Thoracic aorta (tissue), 2 donors: ENCODE measurements around the gene GPR62. TPM values are rescaled to one million over a fixed set of nuclear protein-coding genes. Genes with fewer than 3 reads are reported as not detected.
A peak's percentile ranks its signal among the peaks of the same experiment; 100 is the strongest.

Experiments used
- ATAC-seq: fragments of 150-250 bp; one replicate; pipeline ENCODE4 v1.8.0; 2017; ENCODE audit warnings: low read depth; ENCODE audit not compliant: insufficient number of reproducible peaks, low FRiP score
- DNase-seq: peaks from one replicate; pipeline ENCODE4 v3.0.0-alpha.2; 2020; ENCODE audit warnings: low spot score
- H3K27ac ChIP-seq, 2 donors: fragments of 200-600 bp; sonication (generic); 1 replicate in 1 of 2; 2 replicates in 1 of 2; pipeline ENCODE4 v1.5.1; 2016; ENCODE audit warnings: mild to moderate bottlenecking in 2 of 2, moderate library complexity in 2 of 2
- H3K27me3 ChIP-seq: fragments of 200-600 bp; sonication (generic); replicated peaks from 2 replicates; pipeline ENCODE4 v1.6.0; 2016; ENCODE audit warnings: mild to moderate bottlenecking; ENCODE audit not compliant: insufficient read depth
- H3K36me3 ChIP-seq: fragments of 200-600 bp; sonication (generic); one replicate; pipeline ENCODE4 v1.5.1; 2016
- H3K4me1 ChIP-seq, 2 donors: fragments of 200-600 bp; sonication (generic); 1 replicate in 1 of 2; 2 replicates in 1 of 2; pipeline versions ENCODE4 v1.5.1 to v1.6.0; 2016; ENCODE audit warnings: low read depth in 2 of 2, mild to moderate bottlenecking in 1 of 2; ENCODE audit not compliant: control insufficient read depth in 1 of 2
- H3K4me3 ChIP-seq: fragments of 200-600 bp; sonication (generic); 2 replicates; pipeline ENCODE4 v1.5.1; 2016; ENCODE audit warnings: mild to moderate bottlenecking
- H3K9me3 ChIP-seq: fragments of 200-600 bp; sonication (generic); 2 replicates; pipeline ENCODE4 v1.5.1; 2016
- CTCF ChIP-seq: fragments of 200-600 bp; sonication (generic); IDR thresholded peaks from one replicate; pipeline ENCODE4 v1.5.1; 2019; ENCODE audit warnings: antibody characterized with exemption
- total RNA-seq, 2 donors: library from RNA; depleted of rRNA; stranded (reverse); fragments of >200 nt; gene quantifications; one replicate each; pipeline versions ENCODE4 v1.1.0 to v1.2.3, GENCODE V29; 2016

The GPR62 gene
- total RNA-seq, 2 donors from 2014 or later, result not detected

DNA sequence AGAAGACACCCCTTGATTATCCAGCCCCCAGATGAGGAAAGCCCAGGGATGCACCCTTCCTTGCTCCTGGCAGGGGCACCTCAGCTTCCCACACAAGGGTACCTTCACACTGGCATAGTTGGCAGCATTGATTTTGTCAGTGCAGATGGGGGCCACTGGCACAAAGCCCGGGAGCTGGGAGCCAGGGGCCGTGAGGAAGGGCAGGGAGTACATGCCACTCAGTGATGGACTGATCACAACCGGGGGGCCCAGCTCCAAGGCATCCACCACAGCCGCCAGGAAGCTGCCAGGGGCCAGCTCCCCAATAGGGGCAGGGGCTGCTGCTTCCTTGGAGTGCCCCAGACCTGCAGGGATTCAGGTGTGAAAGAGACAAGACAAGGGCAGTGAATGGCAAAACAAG, 14.7 kb downstream of the GPR62 start:
- no peak overlapping the region for H3K4me3 ChIP-seq
- no peaks in the 10 kb centered on the region for H3K36me3 ChIP-seq
- no peaks in the 10 kb centered on the region for H3K9me3 ChIP-seq
- H3K4me1 ChIP-seq, result peaks cover 31 to 44% of the 10 kb centered on the region in 2 donors
- no peak for DNase-seq
- H3K27me3 ChIP-seq, result no peaks in the 10 kb centered on the region
- no peak overlapping the region for H3K27ac ChIP-seq
- no peak for TF ChIP-seq CTCF
- ATAC-seq, result no peak

GRCh38 chr3:51970606-51971300, 15.6 kb downstream of the GPR62 start:
- no peaks in the 10 kb centered on the region for H3K36me3 ChIP-seq
- H3K27ac ChIP-seq, result no peak overlapping the region
- H3K4me1 ChIP-seq, result peaks cover 22 to 42% of the 10 kb centered on the region in 2 donors
- H3K27me3 ChIP-seq, result no peaks in the 10 kb centered on the region
- no peak overlapping the region for H3K4me3 ChIP-seq
- no peak for TF ChIP-seq CTCF
- ATAC-seq (no peak), DNase-seq (no peak)
- no peaks in the 10 kb centered on the region for H3K9me3 ChIP-seq

GRCh38 chr3:51971350-51971749, 16.2 kb downstream of the GPR62 start:
- H3K4me3 ChIP-seq, result no peak overlapping the region
- TF ChIP-seq CTCF, result no peak
- peaks cover 16 to 38% of the 10 kb centered on the region in 2 donors for H3K4me1 ChIP-seq
- H3K27me3 ChIP-seq, result no peaks in the 10 kb centered on the region
- no peak overlapping the region for H3K27ac ChIP-seq
- H3K9me3 ChIP-seq, result no peaks in the 10 kb centered on the region
- no peaks in the 10 kb centered on the region for H3K36me3 ChIP-seq
- no peak for DNase-seq
- ATAC-seq, result no peak

DNA sequence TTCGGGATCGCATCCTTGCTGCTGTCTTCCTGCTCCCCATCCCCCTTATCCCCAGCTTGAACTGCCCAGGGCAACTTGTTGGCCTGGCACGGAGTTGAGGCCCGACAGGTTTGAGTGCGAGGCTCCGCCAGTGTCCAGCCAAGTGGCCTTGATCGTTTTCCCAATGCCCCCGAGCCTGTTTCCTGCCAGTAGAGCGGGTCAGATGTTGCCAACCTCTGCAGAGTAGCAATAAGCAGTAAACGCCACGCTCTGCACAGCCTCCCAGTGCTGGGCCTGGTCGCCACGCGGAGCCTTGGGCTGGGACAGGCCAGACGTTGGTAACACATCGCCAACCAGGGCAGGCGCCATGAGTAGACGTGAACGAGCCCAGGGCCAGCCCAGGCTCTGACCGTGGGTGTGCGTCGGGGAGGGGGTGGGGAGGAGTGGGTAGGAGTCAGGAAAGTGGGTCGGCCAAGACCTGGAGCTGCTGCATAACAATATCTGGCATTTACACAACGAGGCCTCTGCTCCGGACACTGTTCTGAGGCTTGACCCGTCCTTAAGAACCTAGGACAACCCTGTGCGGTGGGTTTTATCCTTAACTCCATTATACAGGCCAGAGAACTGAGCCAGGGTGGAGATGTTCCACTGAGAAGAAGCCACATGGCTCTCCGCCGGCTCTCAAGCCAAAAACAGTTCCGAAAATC, 19.2 kb downstream of the GPR62 start:
- Histone ChIP-seq H3K27me3 (no peaks in the 10 kb centered on the region), H3K4me3 (peak overlapping the region; percentile 92), H3K4me1 (peaks cover 5 to 25% of the 10 kb centered on the region in 2 donors), H3K9me3 (no peaks in the 10 kb centered on the region), H3K27ac (peak overlapping the region; percentile 96), H3K36me3 (no peaks in the 10 kb centered on the region)
- DNase-seq (no peak), ATAC-seq (peak; percentile 9)
- TF ChIP-seq CTCF, result peak; percentile 29

DNA sequence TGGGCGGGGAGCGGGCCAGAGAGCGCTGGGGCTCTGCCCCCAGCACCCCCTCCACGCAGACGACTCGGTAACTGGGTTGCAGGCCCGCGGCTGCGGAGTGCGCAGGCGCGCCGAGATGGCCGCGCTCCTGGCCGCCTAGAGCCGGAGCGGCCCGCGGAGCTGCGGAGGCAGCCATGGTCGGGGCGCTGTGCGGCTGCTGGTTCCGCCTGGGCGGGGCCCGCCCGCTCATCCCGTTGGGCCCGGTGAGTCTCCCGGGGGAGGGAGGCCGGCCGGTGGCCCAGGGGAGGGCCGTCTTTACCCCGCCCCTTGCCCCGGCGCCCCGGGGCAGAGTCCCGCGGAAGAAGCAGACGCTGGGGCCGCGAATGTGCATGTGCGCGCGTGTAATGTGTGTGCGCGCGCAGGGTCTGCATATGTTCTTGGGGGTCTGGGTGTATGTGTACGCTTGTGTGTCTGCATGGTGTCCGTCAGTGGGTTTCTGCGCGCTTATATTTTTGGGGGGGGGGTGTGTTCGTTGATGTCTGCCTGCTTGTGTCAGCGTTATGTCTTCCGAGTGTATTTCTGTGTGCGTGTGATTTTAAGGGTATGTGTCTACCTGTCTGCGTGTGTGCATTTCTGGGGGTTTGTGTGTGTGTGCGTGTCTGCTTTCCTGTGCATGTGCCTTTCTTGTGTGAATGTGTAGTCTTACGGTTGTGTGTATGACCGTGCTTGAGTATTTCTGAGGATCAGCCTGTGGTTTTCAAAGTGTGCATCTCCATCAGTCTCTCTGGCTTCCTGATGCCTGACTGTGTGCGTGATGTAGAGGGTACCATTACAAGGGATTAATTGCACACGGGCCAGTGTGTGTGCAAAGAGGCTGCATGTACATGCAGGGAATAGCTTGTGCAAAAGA, 20.0 kb downstream of the GPR62 start, which contains the start of gene ABHD14A:
ABHD14A (plus strand) TSS at position 102 of the 889 bp plus-strand sequence; CDS start at position 174, 72 bp downstream.
- DNase-seq, result no peak
- H3K4me3 ChIP-seq, result peak within 1 kb of the TSS; percentile 92
- TF ChIP-seq CTCF, result no peak
- ATAC-seq, result peak; percentile 18
- peaks cover 5 to 25% of the 10 kb centered on the region in 2 donors for H3K4me1 ChIP-seq
- peak within 1 kb of the TSS; percentile 96 for H3K27ac ChIP-seq
- no peaks in the 10 kb centered on the region for H3K27me3 ChIP-seq
- no peaks in the 10 kb centered on the region for H3K36me3 ChIP-seq
- no peaks in the 10 kb centered on the region for H3K9me3 ChIP-seq
